K562 (cell line): Measurements from ENCODE around the gene GPER1. TPM values are rescaled to one million over a fixed set of nuclear protein-coding genes. Genes with fewer than 3 reads are reported as not detected.
A peak's percentile ranks its signal among the peaks of the same experiment; 100 is the strongest.

Source experiments
- BCOR ChIP-seq: fragments of 450-650 bp; IDR thresholded peaks from 2 replicates; pipeline ENCODE4 v1.6.1; 2016
- BMI1 ChIP-seq: fragments of 150-350 bp; IDR thresholded peaks from 2 replicates; pipeline ENCODE4 v1.6.1; 2014; ENCODE audit warnings: low read length
- FIP1L1 ChIP-seq: fragments of 200-400 bp; formaldehyde crosslinking; IDR thresholded peaks from 2 replicates; pipeline ENCODE4 v1.6.1; 2018; ENCODE audit warnings: mild to moderate bottlenecking, low read depth, low read length; ENCODE audit not compliant: poor library complexity, severe bottlenecking
- HINFP ChIP-seq: fragments of 450-650 bp; conservative IDR thresholded peaks from 2 replicates; pipeline ENCODE4 v1.6.1; 2016; ENCODE audit warnings: missing genetic modification characterization, low read depth, mild to moderate bottlenecking, control low read depth, missing compliant biosample characterization
- HMBOX1 ChIP-seq: sonication (generic); IDR thresholded peaks from 2 replicates; pipeline ENCODE4 v1.6.1; 2016
- HNRNPLL ChIP-seq: fragments of 200-400 bp; formaldehyde crosslinking; IDR thresholded peaks from 2 replicates; pipeline ENCODE4 v1.6.1; 2017; ENCODE audit warnings: low read length, low read depth, mild to moderate bottlenecking; ENCODE audit not compliant: poor library complexity, severe bottlenecking
- MAFK ChIP-seq: IDR thresholded peaks from 2 replicates; pipeline ENCODE4 v1.6.1; 2011; ENCODE audit warnings: low read length, improper control_type of control experiment
- MAZ ChIP-seq, 2 experiments: fragments of 450-650 bp in 1 of 2; sonication (generic) in 1 of 2; formaldehyde crosslinking; IDR thresholded peaks in 1 of 2; conservative IDR thresholded peaks in 1 of 2; 2 replicates each; pipeline versions ENCODE4 v1.4.0 to v1.5.0; 2020; ENCODE audit warnings: mild to moderate bottlenecking in 1 of 2, missing genetic modification reagents in 1 of 2
- PHTF2 ChIP-seq: fragments of 250-450 bp; sonication (Bioruptor Pico); IDR thresholded peaks from 2 replicates; pipeline ENCODE4 v1.5.0; 2021; ENCODE audit warnings: mild to moderate bottlenecking
- TAL1 ChIP-seq: fragments of 450-650 bp; IDR thresholded peaks from 2 replicates; pipeline ENCODE4 v1.6.1; 2016; ENCODE audit warnings: mild to moderate bottlenecking
- VEZF1 ChIP-seq: fragments of 200-800 bp; sonication (Bioruptor generic); IDR thresholded peaks from 2 replicates; pipeline ENCODE4 v1.6.1; 2017; ENCODE audit warnings: missing genetic modification characterization, missing compliant biosample characterization
- ZNF3 ChIP-seq: fragments of 250-450 bp; sonication (Bioruptor Pico); IDR thresholded peaks from 2 replicates; pipeline ENCODE4 v1.5.0; 2021; ENCODE audit warnings: mild to moderate bottlenecking, moderate library complexity
- ZNF764 ChIP-seq: fragments of 250-450 bp; sonication (Bioruptor Pico); IDR thresholded peaks from 2 replicates; pipeline ENCODE4 v1.4.0; 2020; ENCODE audit warnings: low read depth, mild to moderate bottlenecking, moderate library complexity
- polyA plus RNA-seq, 8 experiments: library from polyadenylated mRNA; depleted of rRNA in 4 of 8; stranded (reverse) in 5 of 8; unstranded in 3 of 8; fragments of >200 nt; fragmentation: Nextera tagmentation in 2 of 8; fragmentation: Illumina TruSeq in 1 of 8; extraction: Ambion mirVana in 2 of 8; extraction: Trizol in 1 of 8; gene quantifications; 2 replicates each; pipeline versions ENCODE4 v1.2.1 to v1.2.3, GENCODE V29; 2011 to 2014; ENCODE audit warnings: inconsistent platforms in 1 of 8, missing spikeins in 1 of 8
- total RNA-seq, 7 experiments: library from RNA; depleted of rRNA in 6 of 7; stranded (reverse); fragments of >200 nt in 6 of 7; fragmentation: Illumina TruSeq in 2 of 7; extraction: Trizol in 2 of 7; gene quantifications; 2 replicates each; pipeline versions ENCODE4 v1.2.1 to v1.2.3, GENCODE V29; 2011 to 2021; ENCODE audit warnings: low replicate concordance in 1 of 7
- TF ChIP-seq, protein P1 (sequence below), 2 experiments: fragments of 450-650 bp; formaldehyde crosslinking in 1 of 2; IDR thresholded peaks; 2 replicates each; pipeline versions ENCODE4 v1.4.0 to v1.6.1; 2014 to 2020; ENCODE audit warnings: mild to moderate bottlenecking in 2 of 2, borderline replicate concordance in 1 of 2, low read depth in 1 of 2
- TF ChIP-seq, protein P2 (sequence below): sonication (generic); formaldehyde crosslinking; IDR thresholded peaks from 2 replicates; pipeline ENCODE4 v1.9.0; 2022; ENCODE audit warnings: mild to moderate bottlenecking, missing genetic modification reagents

Gene GPER1
- total and polyA plus RNA-seq, 9 of the 15 experiments (the other 6 are each of a cell fraction or from before 2014, with no cell fraction given), result 0.04 to 0.09 (median 0.08) TPM; not detected in 6

DNA sequence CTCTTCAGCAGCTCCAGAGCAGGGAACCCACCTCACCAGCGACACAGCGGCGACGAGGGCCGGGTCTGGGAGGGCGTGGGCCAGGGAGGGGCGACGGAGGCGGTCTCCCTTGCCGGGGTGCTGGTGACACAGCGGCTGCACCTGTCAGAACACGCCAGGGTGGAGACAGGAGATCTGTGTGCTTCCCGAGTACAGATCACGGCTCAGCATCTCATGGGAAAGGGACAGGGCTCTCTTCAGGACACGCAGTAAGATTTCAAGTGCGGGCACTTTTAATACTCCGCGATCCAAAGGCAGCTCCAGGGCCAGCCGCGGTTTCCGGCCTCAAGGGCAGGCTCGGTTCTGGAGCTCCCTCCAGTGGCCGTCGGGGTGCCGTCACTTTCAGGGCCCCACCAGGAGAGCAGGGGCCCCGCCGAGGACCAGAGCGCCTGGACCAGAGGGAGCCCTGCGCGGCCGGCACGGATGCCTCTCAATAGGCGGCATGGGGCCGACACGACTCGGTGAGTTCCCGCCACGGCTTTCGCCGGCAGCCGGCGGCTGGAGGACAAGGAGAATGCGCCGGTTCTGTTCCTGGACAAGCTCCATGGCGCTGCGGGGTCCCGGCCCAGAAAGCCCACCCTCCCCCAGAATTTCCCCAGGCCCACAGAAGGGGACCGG is 22.2 kb upstream of the GPER1 start (continued):
- peak; percentile 30 for TF ChIP-seq FIP1L1
- TF ChIP-seq HINFP (tag), result no peak
- TF ChIP-seq BMI1, result no peak
- TF ChIP-seq, protein P1, sequence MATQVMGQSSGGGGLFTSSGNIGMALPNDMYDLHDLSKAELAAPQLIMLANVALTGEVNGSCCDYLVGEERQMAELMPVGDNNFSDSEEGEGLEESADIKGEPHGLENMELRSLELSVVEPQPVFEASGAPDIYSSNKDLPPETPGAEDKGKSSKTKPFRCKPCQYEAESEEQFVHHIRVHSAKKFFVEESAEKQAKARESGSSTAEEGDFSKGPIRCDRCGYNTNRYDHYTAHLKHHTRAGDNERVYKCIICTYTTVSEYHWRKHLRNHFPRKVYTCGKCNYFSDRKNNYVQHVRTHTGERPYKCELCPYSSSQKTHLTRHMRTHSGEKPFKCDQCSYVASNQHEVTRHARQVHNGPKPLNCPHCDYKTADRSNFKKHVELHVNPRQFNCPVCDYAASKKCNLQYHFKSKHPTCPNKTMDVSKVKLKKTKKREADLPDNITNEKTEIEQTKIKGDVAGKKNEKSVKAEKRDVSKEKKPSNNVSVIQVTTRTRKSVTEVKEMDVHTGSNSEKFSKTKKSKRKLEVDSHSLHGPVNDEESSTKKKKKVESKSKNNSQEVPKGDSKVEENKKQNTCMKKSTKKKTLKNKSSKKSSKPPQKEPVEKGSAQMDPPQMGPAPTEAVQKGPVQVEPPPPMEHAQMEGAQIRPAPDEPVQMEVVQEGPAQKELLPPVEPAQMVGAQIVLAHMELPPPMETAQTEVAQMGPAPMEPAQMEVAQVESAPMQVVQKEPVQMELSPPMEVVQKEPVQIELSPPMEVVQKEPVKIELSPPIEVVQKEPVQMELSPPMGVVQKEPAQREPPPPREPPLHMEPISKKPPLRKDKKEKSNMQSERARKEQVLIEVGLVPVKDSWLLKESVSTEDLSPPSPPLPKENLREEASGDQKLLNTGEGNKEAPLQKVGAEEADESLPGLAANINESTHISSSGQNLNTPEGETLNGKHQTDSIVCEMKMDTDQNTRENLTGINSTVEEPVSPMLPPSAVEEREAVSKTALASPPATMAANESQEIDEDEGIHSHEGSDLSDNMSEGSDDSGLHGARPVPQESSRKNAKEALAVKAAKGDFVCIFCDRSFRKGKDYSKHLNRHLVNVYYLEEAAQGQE (IDR thresholded peaks at IDR 0.05; ENCODE audit: borderline replicate concordance), result peak; percentile 96
- TF ChIP-seq, protein P1 (CRISPR knock-in tag; IDR thresholded peaks at IDR 0.05; ENCODE audit: low read depth), result no peak
- no peak for TF ChIP-seq PHTF2 (CRISPR knock-in tag)
- TF ChIP-seq MAZ (CRISPR knock-in tag; conservative IDR thresholded peaks at IDR 0.05 in 1 of 2, IDR thresholded peaks at IDR 0.05 in 1 of 2), result peak; percentile 72 to 77
- TF ChIP-seq BCOR, result 0 out of 2 replicates have a peak, but pooled peaks have one; percentile 15
- no peak for TF ChIP-seq ZNF3 (CRISPR knock-in tag)
- TF ChIP-seq, protein P2, sequence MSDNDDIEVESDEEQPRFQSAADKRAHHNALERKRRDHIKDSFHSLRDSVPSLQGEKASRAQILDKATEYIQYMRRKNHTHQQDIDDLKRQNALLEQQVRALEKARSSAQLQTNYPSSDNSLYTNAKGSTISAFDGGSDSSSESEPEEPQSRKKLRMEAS (CRISPR knock-in tag), result 0 out of 2 replicates have a peak, but pooled peaks have one; percentile 22
- TF ChIP-seq HMBOX1, result no peak
- TF ChIP-seq MAFK, result no peak
- no peak for TF ChIP-seq TAL1
- no peak for TF ChIP-seq HNRNPLL
- TF ChIP-seq ZNF764 (CRISPR knock-in tag), result no peak
- TF ChIP-seq VEZF1, result no peak
